H1 (cell line): ENCODE data around the gene KREMEN1. TPM values are rescaled to one million over a fixed set of nuclear protein-coding genes. Genes with fewer than 3 reads are reported as not detected.
A peak's percentile ranks its signal among the peaks of the same experiment; 100 is the strongest.

Experiments used
- CTCF ChIA-PET: fragments of 300-600 bp; sonication (Branson Sonifier 250); formaldehyde crosslinking; loops from one replicate; lab custom pipeline; 2021; ENCODE audit not compliant: partially characterized antibody; lab: Charles Lee
- POLR2A ChIA-PET: fragments of 300-600 bp; sonication (Branson Sonifier 250); formaldehyde crosslinking; loops from one replicate; lab custom pipeline; 2021; ENCODE audit warnings: inconsistent platforms; ENCODE audit not compliant: partially characterized antibody; lab: Charles Lee
- DNase-seq, 2 experiments: peaks; one replicate each; pipeline versions ENCODE4 v3.0.0 to v3.0.0-alpha.2; 2010 to 2022; ENCODE audit warnings: low spot score in 2 of 2, low read depth in 1 of 2, mixed read lengths in 1 of 2
- FAIRE-seq: peaks from 2 replicates; lab custom pipeline; 2011; peaks lifted over from hg19 to GRCh38; lab: Jason Lieb, UNC
- H2AFZ ChIP-seq: 2 replicates; pipeline ENCODE4 v1.8.1; 2012; ENCODE audit warnings: low read length, inconsistent platforms
- H2AK5ac ChIP-seq: 2 replicates; pipeline ENCODE4 v1.6.1; 2013; ENCODE audit warnings: low read depth, low read length
- H2BK120ac ChIP-seq: replicated peaks from 2 replicates; pipeline ENCODE3; 2013; ENCODE audit warnings: low read depth, low read length, inconsistent platforms
- H2BK12ac ChIP-seq: 2 replicates; pipeline ENCODE4 v1.6.1; 2013; ENCODE audit warnings: low read depth, low read length
- H2BK15ac ChIP-seq: 2 replicates; pipeline ENCODE4 v1.6.1; 2013; ENCODE audit warnings: low read length
- H2BK20ac ChIP-seq: 2 replicates; pipeline ENCODE4 v1.6.1; 2013; ENCODE audit warnings: low read length
- H2BK5ac ChIP-seq: 2 replicates; pipeline ENCODE4 v1.6.1; 2013; ENCODE audit warnings: low read depth, low read length
- H3K14ac ChIP-seq: 2 replicates; pipeline ENCODE4 v1.6.1; 2013; ENCODE audit warnings: inconsistent platforms; ENCODE audit not compliant: insufficient read length
- H3K18ac ChIP-seq: 2 replicates; pipeline ENCODE4 v1.6.1; 2013; ENCODE audit warnings: low read length; ENCODE audit errors: extremely low read depth
- H3K23ac ChIP-seq: 2 replicates; pipeline ENCODE4 v1.6.1; 2013; ENCODE audit warnings: inconsistent platforms; ENCODE audit not compliant: insufficient read length
- H3K23me2 ChIP-seq: 2 replicates; pipeline ENCODE4 v1.6.1; 2013; ENCODE audit warnings: low read depth, low read length
- H3K27ac ChIP-seq: 2 replicates; pipeline ENCODE4 v1.6.1; 2011; ENCODE audit warnings: low read depth, low read length, inconsistent platforms
- H3K27me3 ChIP-seq, 4 experiments: replicated peaks in 1 of 4; 1 replicate in 1 of 4; 2 replicates in 3 of 4; pipeline versions ENCODE4 v1.6.1 to v1.8.1; 2011 to 2013; ENCODE audit warnings: low read length in 3 of 4, mild to moderate bottlenecking in 3 of 4, inconsistent platforms in 2 of 4, mixed read lengths in 2 of 4, moderate library complexity in 1 of 4; ENCODE audit not compliant: control insufficient read depth in 3 of 4, insufficient read depth in 3 of 4; ENCODE audit errors: extremely low read depth in 1 of 4
- H3K36me3 ChIP-seq, 4 experiments: 2 replicates each; pipeline versions ENCODE4 v1.6.1 to v1.8.1; 2011 to 2013; ENCODE audit warnings: mild to moderate bottlenecking in 4 of 4, low read length in 3 of 4, moderate library complexity in 2 of 4, control low read depth in 1 of 4, inconsistent platforms in 1 of 4; ENCODE audit not compliant: insufficient read depth in 4 of 4, control insufficient read depth in 2 of 4
- H3K4ac ChIP-seq: replicated peaks from 2 replicates; pipeline ENCODE3; 2013; ENCODE audit warnings: low read length, low read depth, mixed read lengths, inconsistent platforms; ENCODE audit not compliant: insufficient read length
- H3K4me1 ChIP-seq, 4 experiments: replicated peaks in 1 of 4; 1 replicate in 1 of 4; 2 replicates in 3 of 4; pipeline versions ENCODE4 v1.6.1 to v1.8.1; 2011 to 2013; ENCODE audit warnings: low read length in 3 of 4, inconsistent platforms in 2 of 4, mixed read lengths in 1 of 4; ENCODE audit not compliant: insufficient read depth in 4 of 4, control insufficient read depth in 3 of 4
- H3K4me2 ChIP-seq, 2 experiments: 2 replicates each; pipeline versions ENCODE4 v1.6.1 to v1.8.1; 2011 to 2013; ENCODE audit warnings: low read depth in 2 of 2, low read length in 2 of 2, control low read depth in 1 of 2, inconsistent platforms in 1 of 2, mild to moderate bottlenecking in 1 of 2; ENCODE audit not compliant: insufficient read depth in 1 of 2
- H3K4me3 ChIP-seq, 4 experiments: fragments of 200-600, 300-600 bp in 1 of 4; sonication (generic), shearing (Covaris generic), sonication (Bioruptor Twin) in 1 of 4; 2 replicates each; pipeline versions ENCODE4 v1.5.1 to v1.8.1; 2011 to 2016; ENCODE audit warnings: low read length in 4 of 4, low read depth in 3 of 4, control low read depth in 2 of 4, inconsistent platforms in 2 of 4, mild to moderate bottlenecking in 2 of 4, mixed read lengths in 1 of 4, moderate library complexity in 1 of 4; ENCODE audit not compliant: insufficient read depth in 2 of 4; ENCODE audit errors: extremely low read depth in 1 of 4
- H3K56ac ChIP-seq: replicated peaks from 2 replicates; pipeline ENCODE3; 2013; ENCODE audit warnings: low read depth, mild to moderate bottlenecking, mixed read lengths, low read length, inconsistent platforms; ENCODE audit not compliant: insufficient read length
- H3K79me1 ChIP-seq: 2 replicates; pipeline ENCODE4 v1.6.1; 2013; ENCODE audit warnings: low read depth, low read length, control low read depth
- H3K79me2 ChIP-seq, 2 experiments: 2 replicates each; pipeline versions ENCODE4 v1.6.1 to v1.8.1; 2012 to 2013; ENCODE audit warnings: low read length in 2 of 2, mild to moderate bottlenecking in 2 of 2, inconsistent platforms in 1 of 2; ENCODE audit not compliant: insufficient read depth in 2 of 2, control insufficient read depth in 1 of 2
- H3K9ac ChIP-seq, 4 experiments: replicated peaks in 1 of 4; 1 replicate in 1 of 4; 2 replicates in 3 of 4; pipeline versions ENCODE4 v1.6.1 to v1.8.1; 2011 to 2013; ENCODE audit warnings: low read depth in 3 of 4, low read length in 3 of 4, control low read depth in 2 of 4, mild to moderate bottlenecking in 2 of 4, moderate library complexity in 2 of 4, inconsistent platforms in 1 of 4; ENCODE audit errors: extremely low read depth in 1 of 4
- H3K9me3 ChIP-seq, 2 experiments: 2 replicates each; pipeline versions ENCODE4 v1.6.1 to v1.8.1; 2012 to 2013; ENCODE audit warnings: mild to moderate bottlenecking in 2 of 2, moderate library complexity in 2 of 2, control low read depth in 1 of 2, inconsistent platforms in 1 of 2, low read depth in 1 of 2, low read length in 1 of 2, mixed read lengths in 1 of 2; ENCODE audit not compliant: insufficient read depth in 2 of 2
- H4K20me1 ChIP-seq, 2 experiments: replicated peaks in 1 of 2; 2 replicates each; pipeline versions ENCODE3 to v1.8.1; 2011 to 2013; ENCODE audit warnings: inconsistent platforms in 2 of 2, low read length in 2 of 2, mild to moderate bottlenecking in 1 of 2; ENCODE audit not compliant: insufficient read depth in 2 of 2, control insufficient read depth in 1 of 2
- H4K5ac ChIP-seq: 2 replicates; pipeline ENCODE4 v1.6.1; 2013; ENCODE audit warnings: low read length, low read depth, mixed read lengths, inconsistent platforms; ENCODE audit not compliant: insufficient read length
- H4K8ac ChIP-seq: 2 replicates; pipeline ENCODE4 v1.8.0; 2013; ENCODE audit warnings: mild to moderate bottlenecking, moderate library complexity, low read length, inconsistent platforms; ENCODE audit not compliant: insufficient read depth; ENCODE audit errors: extremely low read depth
- H4K91ac ChIP-seq: replicated peaks from 2 replicates; pipeline ENCODE3; 2013; ENCODE audit warnings: low read length, mixed read lengths, inconsistent platforms; ENCODE audit not compliant: insufficient read length
- HDAC6 ChIP-seq: IDR thresholded peaks from one replicate; pipeline ENCODE4 v1.7.1; 2012; ENCODE audit warnings: low read depth, mild to moderate bottlenecking, inconsistent platforms, low read length, moderate library complexity
- JUND ChIP-seq: IDR thresholded peaks from 2 replicates; pipeline ENCODE4 v1.6.1; 2011; ENCODE audit warnings: mild to moderate bottlenecking, improper control_type of control experiment, low read length
- SIX5 ChIP-seq: IDR thresholded peaks from 2 replicates; pipeline ENCODE4 v1.6.1; 2011; ENCODE audit warnings: mild to moderate bottlenecking, low read depth, low read length
- TAF7 ChIP-seq: optimal IDR thresholded peaks from 2 replicates; pipeline ENCODE3; 2011; ENCODE audit warnings: low read depth, mild to moderate bottlenecking, inconsistent platforms, low read length, moderate library complexity, borderline replicate concordance
- YY1 ChIP-seq: IDR thresholded peaks from 2 replicates; pipeline ENCODE4 v1.6.1; 2011; ENCODE audit warnings: low read depth, mild to moderate bottlenecking, low read length
- WGBS, 2 experiments: shearing (Covaris generic) in 1 of 2; methylation state at CpG; one replicate each; pipeline versions ENCODE4 v1.1.6 to v1.1.7; 2013 to 2015; ENCODE audit warnings: low lambda C conversion rate in 2 of 2, mixed read lengths in 2 of 2, inconsistent platforms in 1 of 2, low coverage in 1 of 2, missing lambda C conversion rate in 1 of 2; ENCODE audit not compliant: insufficient replicate concordance in 2 of 2, insufficient coverage in 1 of 2, insufficient read length in 1 of 2; ENCODE audit errors: extremely low coverage in 1 of 2, missing lambda C conversion rate in 1 of 2; 5-methylcytosine and 5-hydroxymethylcytosine counted together
- polyA plus RNA-seq, 7 experiments: library from polyadenylated mRNA; depleted of rRNA in 3 of 7; stranded (reverse) in 5 of 7; unstranded in 2 of 7; fragments of >200 nt in 5 of 7; fragments of 200-250 nt in 2 of 7; gene quantifications; 1 replicate in 5 of 7; 2 replicates in 1 of 7; 4 replicates in 1 of 7; pipeline versions ENCODE4 v1.2.1 to v1.2.3, GENCODE V29; 2011 to 2013; ENCODE audit warnings: missing spikeins in 2 of 7, mixed read lengths in 2 of 7
- total RNA-seq: library from RNA; stranded (reverse); fragmentation: NEBNext Ultra II Directional; extraction: Animal tissue kit (Norgen Biotek cat#: 25700); gene quantifications from 2 replicates; pipeline ENCODE4 v1.2.1, GENCODE V29; 2021
- TF ChIP-seq, protein P1 (sequence below): IDR thresholded peaks from 2 replicates; pipeline ENCODE4 v1.6.1; 2012; ENCODE audit warnings: inconsistent platforms
- TF ChIP-seq, protein P2 (sequence below): IDR thresholded peaks from 2 replicates; pipeline ENCODE4 v1.6.1; 2012; ENCODE audit warnings: inconsistent platforms
- TF ChIP-seq, protein P3 (sequence below): IDR thresholded peaks from 2 replicates; pipeline ENCODE4 v1.6.1; 2011; ENCODE audit warnings: low read length, improper control_type of control experiment

Gene KREMEN1
- total and polyA plus RNA-seq, 2 of the 8 experiments (the other 6 are each of a cell fraction or from before 2014, with no cell fraction given): 2.1 to 3.2 TPM

DNA sequence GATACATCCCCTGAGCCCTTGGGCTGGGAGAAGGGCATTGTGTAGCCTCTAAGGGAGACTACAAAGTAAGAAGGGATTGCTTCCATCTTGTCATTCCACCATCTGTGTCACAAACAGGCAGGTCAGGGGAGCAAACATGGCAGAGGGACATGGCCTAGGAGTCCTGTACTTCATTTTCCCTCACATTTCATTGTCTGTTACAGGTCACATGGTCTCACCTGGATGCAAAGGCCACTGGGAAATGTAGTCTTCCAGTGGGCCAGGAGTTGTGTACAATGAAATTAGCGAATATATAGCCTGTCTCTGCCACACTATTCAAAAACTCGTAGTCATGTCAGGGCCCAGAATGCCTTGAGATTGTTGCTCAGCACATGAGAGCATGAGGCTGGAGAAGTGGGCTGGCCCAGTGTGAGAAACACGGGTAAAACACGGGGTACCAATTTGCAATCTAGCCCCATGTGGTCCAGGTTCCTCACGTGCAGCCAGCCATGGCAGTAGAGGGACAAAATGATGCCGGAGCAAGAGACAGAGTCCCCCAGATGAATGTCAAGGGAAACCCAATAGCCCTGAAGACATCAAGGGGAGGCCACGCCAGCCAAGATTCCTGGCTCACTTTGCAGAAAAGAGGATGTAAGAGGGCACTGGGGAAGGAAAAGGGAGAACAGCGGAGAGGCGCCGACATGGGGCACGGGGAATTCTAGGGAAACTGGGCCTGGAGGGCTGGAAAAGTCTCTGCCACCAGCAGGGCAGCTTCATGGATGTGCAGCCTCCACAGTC lies 85.1 kb downstream of the KREMEN1 start:
- Histone ChIP-seq H2AK5ac (no peak overlapping the region), H4K8ac (no peak overlapping the region), H3K18ac (no peak overlapping the region), H3K79me2 (no peaks in the 10 kb centered on the region), H2BK15ac (no peak overlapping the region), H2BK120ac (no peak overlapping the region), H3K4me2 (no peak overlapping the region), H3K9me3 (no peaks in the 10 kb centered on the region), H2AFZ (peak overlapping the region; percentile 87; the same call in 1 of the 2 replicates), H3K4me3 (no peak overlapping the region), H4K5ac (no peak overlapping the region), H3K23ac (no peak overlapping the region), H3K4ac (no peak overlapping the region), H3K27ac (no peak overlapping the region), H3K36me3 (no peaks in the 10 kb centered on the region), H3K56ac (no peak overlapping the region), H3K4me1 (peaks cover 0 to 5% (median 2%) of the 10 kb centered on the region in 4 experiments; a peak in 3 of 7 replicates), H3K23me2 (no peaks in the 10 kb centered on the region), H2BK12ac (no peak overlapping the region), H2BK5ac (no peak overlapping the region), H3K9ac (no peak overlapping the region), H3K14ac (no peak overlapping the region), H4K91ac (no peak overlapping the region), H2BK20ac (no peak overlapping the region), H3K27me3 (no peaks in the 10 kb centered on the region), H3K79me1 (no peaks in the 10 kb centered on the region), H4K20me1 (no peaks in the 10 kb centered on the region)
- FAIRE-seq (peak; percentile 70), DNase-seq (no peak)
- 85% methylated on average over 11 of the region's 11 CpGs; no CpG with 5 or more reads in 1 of the 2 experiments for WGBS, 2 experiments
- CTCF ChIA-PET: interaction anchor here (1.5 to 9.4 kb wide), 4 partner anchors 19 to 95 kb away, joined by 3 to 79 read pairs (median 9); no protein-coding TSS in a partner anchor
- POLR2A ChIA-PET: interaction anchor here (0.6 to 1.0 kb wide), 2 partner anchors 51 to 749 kb away, joined by 3 read pairs; no protein-coding TSS in a partner anchor
- TF ChIP-seq, protein P1, sequence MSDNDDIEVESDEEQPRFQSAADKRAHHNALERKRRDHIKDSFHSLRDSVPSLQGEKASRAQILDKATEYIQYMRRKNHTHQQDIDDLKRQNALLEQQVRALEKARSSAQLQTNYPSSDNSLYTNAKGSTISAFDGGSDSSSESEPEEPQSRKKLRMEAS: peak; percentile 67
- TF ChIP-seq JUND (no peak), TAF7 (no peak), YY1 (peak; percentile 60; the same call in 1 of the 2 replicates), SIX5 (peak; percentile 68), HDAC6 (no peak)
- TF ChIP-seq, protein P2, sequence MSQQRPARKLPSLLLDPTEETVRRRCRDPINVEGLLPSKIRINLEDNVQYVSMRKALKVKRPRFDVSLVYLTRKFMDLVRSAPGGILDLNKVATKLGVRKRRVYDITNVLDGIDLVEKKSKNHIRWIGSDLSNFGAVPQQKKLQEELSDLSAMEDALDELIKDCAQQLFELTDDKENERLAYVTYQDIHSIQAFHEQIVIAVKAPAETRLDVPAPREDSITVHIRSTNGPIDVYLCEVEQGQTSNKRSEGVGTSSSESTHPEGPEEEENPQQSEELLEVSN: peak; percentile 75
- TF ChIP-seq, protein P3, sequence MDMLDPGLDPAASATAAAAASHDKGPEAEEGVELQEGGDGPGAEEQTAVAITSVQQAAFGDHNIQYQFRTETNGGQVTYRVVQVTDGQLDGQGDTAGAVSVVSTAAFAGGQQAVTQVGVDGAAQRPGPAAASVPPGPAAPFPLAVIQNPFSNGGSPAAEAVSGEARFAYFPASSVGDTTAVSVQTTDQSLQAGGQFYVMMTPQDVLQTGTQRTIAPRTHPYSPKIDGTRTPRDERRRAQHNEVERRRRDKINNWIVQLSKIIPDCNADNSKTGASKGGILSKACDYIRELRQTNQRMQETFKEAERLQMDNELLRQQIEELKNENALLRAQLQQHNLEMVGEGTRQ: peak; percentile 83
